HEK293 (cell line): ENCODE measurements around the gene DAGLA.

ENCODE experiments used
- CTCF ChIA-PET: fragments of 350-600 bp; formaldehyde crosslinking; extraction: SDS; loops from one replicate; lab custom pipeline; 2021; ENCODE audit warnings: antibody characterized with exemption; lab: Yijun Ruan, JAX
- POLR2A ChIA-PET: fragments of 300-600 bp; formaldehyde crosslinking; extraction: SDS; loops from one replicate; lab custom pipeline; 2020; ENCODE audit warnings: antibody characterized with exemption, inconsistent platforms; lab: Yijun Ruan, JAX
- H3K27ac ChIP-seq: fragments of 200-500 bp; sonication (Bioruptor generic); 2 replicates; pipeline ENCODE4 v1.5.1; 2014; ENCODE audit warnings: low read depth, low read length, control low read depth, inconsistent platforms; ENCODE audit errors: extremely low read depth
- H3K36me3 ChIP-seq, 2 experiments: fragments of 200-500 bp in 1 of 2; sonication (Bioruptor generic) in 1 of 2; 1 replicate in 1 of 2; 2 replicates in 1 of 2; pipeline ENCODE4 v1.5.1; 2014 to 2017; ENCODE audit warnings: inconsistent platforms in 2 of 2, low read length in 2 of 2; ENCODE audit not compliant: control insufficient read depth in 2 of 2, insufficient read depth in 1 of 2
- H3K4me1 ChIP-seq: fragments of 200-500 bp; sonication (Bioruptor generic); 2 replicates; pipeline ENCODE4 v1.5.1; 2014; ENCODE audit warnings: mild to moderate bottlenecking, low read length, inconsistent platforms; ENCODE audit not compliant: control insufficient read depth, insufficient read depth
- H3K4me3 ChIP-seq: 2 replicates; pipeline ENCODE4 v1.5.1; 2011; ENCODE audit warnings: low read depth, mild to moderate bottlenecking, control low read depth, low read length, moderate library complexity
- H3K9me3 ChIP-seq: fragments of 200-500 bp; sonication (Bioruptor generic); 2 replicates; pipeline ENCODE4 v1.5.1; 2014; ENCODE audit warnings: low read depth, low read length, inconsistent platforms; ENCODE audit not compliant: control insufficient read depth, insufficient read depth
- AEBP2 ChIP-seq: fragments of 450-650 bp; formaldehyde crosslinking; IDR thresholded peaks from 2 replicates; pipeline ENCODE4 v1.5.1; 2016; ENCODE audit warnings: missing biosample characterization, missing genetic modification characterization, borderline replicate concordance
- BCL6B ChIP-seq: fragments of 450-650 bp; formaldehyde crosslinking; IDR thresholded peaks from 2 replicates; pipeline ENCODE4 v1.5.1; 2017; ENCODE audit warnings: missing biosample characterization, missing genetic modification characterization
- EGR2 ChIP-seq: fragments of 450-650 bp; formaldehyde crosslinking; IDR thresholded peaks from 2 replicates; pipeline ENCODE4 v1.5.1; 2016; ENCODE audit warnings: low read depth, missing biosample characterization, missing genetic modification characterization
- GLIS2 ChIP-seq: fragments of 450-650 bp; formaldehyde crosslinking; IDR thresholded peaks from 2 replicates; pipeline ENCODE4 v1.5.1; 2016; ENCODE audit warnings: missing biosample characterization, missing genetic modification characterization
- KLF10 ChIP-seq: fragments of 450-650 bp; IDR thresholded peaks from 2 replicates; pipeline ENCODE4 v1.5.1; 2018; ENCODE audit warnings: missing biosample characterization, mild to moderate bottlenecking, missing genetic modification characterization
- KLF9 ChIP-seq: fragments of 450-650 bp; formaldehyde crosslinking; IDR thresholded peaks from 2 replicates; pipeline ENCODE4 v1.5.1; 2016; ENCODE audit warnings: missing biosample characterization, missing genetic modification characterization, low read depth
- ZBTB44 ChIP-seq: fragments of 450-650 bp; IDR thresholded peaks from 2 replicates; pipeline ENCODE4 v1.5.1; 2018; ENCODE audit warnings: missing biosample characterization, mild to moderate bottlenecking, missing genetic modification characterization
- ZNF148 ChIP-seq: fragments of 450-650 bp; formaldehyde crosslinking; IDR thresholded peaks from 2 replicates; pipeline ENCODE4 v1.5.0; 2017; ENCODE audit warnings: missing biosample characterization, missing genetic modification characterization, borderline replicate concordance
- ZNF157 ChIP-seq: fragments of 450-650 bp; formaldehyde crosslinking; IDR thresholded peaks from 2 replicates; pipeline ENCODE4 v1.5.1; 2016; ENCODE audit warnings: missing biosample characterization, missing genetic modification characterization
- ZNF184 ChIP-seq: fragments of 450-650 bp; IDR thresholded peaks from 2 replicates; pipeline ENCODE4 v1.5.1; 2018; ENCODE audit warnings: missing biosample characterization, mild to moderate bottlenecking, missing genetic modification characterization
- ZNF292 ChIP-seq: fragments of 450-650 bp; formaldehyde crosslinking; IDR thresholded peaks from 2 replicates; pipeline ENCODE4 v1.5.1; 2016; ENCODE audit warnings: low read depth, missing biosample characterization, missing genetic modification characterization, borderline replicate concordance
- ZNF416 ChIP-seq: fragments of 450-650 bp; formaldehyde crosslinking; IDR thresholded peaks from 2 replicates; pipeline ENCODE4 v1.5.1; 2016; ENCODE audit warnings: missing biosample characterization, missing genetic modification characterization
- ZNF510 ChIP-seq: fragments of 450-650 bp; formaldehyde crosslinking; IDR thresholded peaks from 2 replicates; pipeline ENCODE4 v1.5.1; 2018; ENCODE audit warnings: mild to moderate bottlenecking, missing genetic modification characterization, missing biosample characterization; ENCODE audit not compliant: insufficient replicate concordance
- ZNF658 ChIP-seq: fragments of 450-650 bp; formaldehyde crosslinking; IDR thresholded peaks from 2 replicates; pipeline ENCODE4; 2016; ENCODE audit warnings: missing biosample characterization, missing genetic modification characterization
- ZNF785 ChIP-seq: fragments of 450-650 bp; formaldehyde crosslinking; IDR thresholded peaks from 2 replicates; pipeline ENCODE4 v1.5.1; 2016; ENCODE audit warnings: missing biosample characterization, missing genetic modification characterization
- ZSCAN18 ChIP-seq: fragments of 450-650 bp; formaldehyde crosslinking; IDR thresholded peaks from 2 replicates; pipeline ENCODE4 v1.5.1; 2016; ENCODE audit warnings: missing biosample characterization, missing genetic modification characterization
- ZSCAN5A ChIP-seq: fragments of 450-650 bp; formaldehyde crosslinking; IDR thresholded peaks from 2 replicates; pipeline ENCODE4 v1.5.1; 2016; ENCODE audit warnings: missing biosample characterization, missing genetic modification characterization

Gene DAGLA

GRCh38 chr11:61734767-61735166 lies 54.6 kb downstream of the DAGLA start (continued):
- TF ChIP-seq BCL6B (tag by site-specific recombination) = no peak
- no peak for TF ChIP-seq GLIS2
- TF ChIP-seq ZNF157 (tag by site-specific recombination) = no peak
- TF ChIP-seq KLF10 (tag by site-specific recombination) = no peak
- no peak for TF ChIP-seq ZNF292 (tag by site-specific recombination)
- TF ChIP-seq AEBP2 (tag by site-specific recombination) = no peak

- TF ChIP-seq ZNF658 (tag by site-specific recombination) (no peak), ZNF510 (tag by site-specific recombination) (no peak), ZNF148 (tag by site-specific recombination) (no peak), ZNF184 (no peak), EGR2 (tag by site-specific recombination) (no peak), ZNF785 (tag by site-specific recombination) (no peak), ZSCAN5A (tag by site-specific recombination) (no peak), ZSCAN18 (tag by site-specific recombination) (no peak), ZNF416 (tag by site-specific recombination) (no peak), ZBTB44 (tag by site-specific recombination) (no peak), KLF9 (tag by site-specific recombination) (no peak)
- ChIA-PET CTCF (interaction anchor here (3.9 kb wide), 1 partner anchor 13 kb away, joined by 42 read pairs; no protein-coding TSS in a partner anchor), POLR2A (no interaction called here)
- Histone ChIP-seq H3K27ac (no peak overlapping the region), H3K4me1 (no peaks in the 10 kb centered on the region), H3K9me3 (no peaks in the 10 kb centered on the region), H3K4me3 (no peak overlapping the region), H3K36me3 (peaks cover 0 to 50% of the 10 kb centered on the region in 2 experiments; a peak in 1 of 3 replicates)
These were observed 55.2 kb downstream of the DAGLA start for GRCh38 chr11:61735391-61735790.
